Stimulated activated CD8-positive, alpha-beta memory T cell treated with anti-CD3 and anti-CD28 coated beads, Interleukin-15, amount 100 ng/mL, for 4 hours (primary cell): ENCODE data around the gene ZNF416.

ENCODE experiments used
- DNase-seq, 2 donors: peaks; one replicate each; pipeline ENCODE4 v3.0.0-alpha.2; 2020; ENCODE audit warnings: low read depth in 2 of 2

Gene ZNF416

GRCh38 chr19:57578487-57579205 lies at the start of gene ZNF416:
ZNF416 (minus strand) TSS chr19:57578911; CDS start chr19:57578704, 207 bp downstream.
- peak; percentile 86 to 95 for DNase-seq

GRCh38 chr19:57623091-57623490 lies 44.4 kb upstream of the ZNF416 start:
- DNase-seq: no peak

- DNase-seq: no peak
Measured at GRCh38 chr19:57620673-57621348, 42.1 kb upstream of the ZNF416 start.

- no peak for DNase-seq
Measured at GRCh38 chr19:57615346-57615745, 36.6 kb upstream of the ZNF416 start.

GRCh38 chr19:57613941-57614743 lies 35.4 kb upstream of the ZNF416 start, which contains the start of gene ZNF134:
ZNF134 (plus strand) TSS chr19:57614242; CDS start chr19:57619469, 5,227 bp downstream.
- peak; percentile 77 to 81 for DNase-seq

- no peak for DNase-seq
Measured at GRCh38 chr19:57611113-57611512, 32.4 kb upstream of the ZNF416 start.

GRCh38 chr19:57606931-57607330 lies 28.2 kb upstream of the ZNF416 start:
- no peak for DNase-seq

- peak; percentile 73 to 75 for DNase-seq
Measured at GRCh38 chr19:57599761-57600383, 21.2 kb upstream of the ZNF416 start, which contains the start of gene ZNF530. ZNF530 (plus strand) TSS chr19:57599885; CDS start chr19:57604346, 4,461 bp downstream.

- no peak for DNase-seq
Measured at GRCh38 chr19:57599377-57599760, 20.7 kb upstream of the ZNF416 start.

- no peak for DNase-seq
Measured at GRCh38 chr19:57587529-57587928, 8.8 kb upstream of the ZNF416 start.

GRCh38 chr19:57583521-57584416 lies 5.1 kb upstream of the ZNF416 start, which contains the start of gene ZIK1:
ZIK1 (plus strand) TSS chr19:57584145; CDS start chr19:57584357, 212 bp downstream.
- DNase-seq: peak; percentile 74 to 81

- no peak for DNase-seq
Measured at GRCh38 chr19:57583104-57583520, 4.4 kb upstream of the ZNF416 start.

- no peak for DNase-seq
Measured at GRCh38 chr19:57576661-57577060, 2.0 kb downstream of the ZNF416 start.

GRCh38 chr19:57572415-57572947 lies 6.2 kb downstream of the ZNF416 start:
- no peak for DNase-seq

GRCh38 chr19:57570707-57571106 lies 8.0 kb downstream of the ZNF416 start:
- no peak for DNase-seq

GRCh38 chr19:57566396-57567265 lies 12.1 kb downstream of the ZNF416 start:
- DNase-seq: no peak

- no peak for DNase-seq
Measured at GRCh38 chr19:57563547-57563946, 15.2 kb downstream of the ZNF416 start.

GRCh38 chr19:57560049-57560491 lies 18.6 kb downstream of the ZNF416 start:
- DNase-seq: no peak

- peak; percentile 77 to 78 for DNase-seq
Measured at GRCh38 chr19:57559404-57560025, 19.2 kb downstream of the ZNF416 start, which contains the start of gene ZNF550. ZNF550 (minus strand) TSS chr19:57559863; CDS start chr19:57559682, 181 bp downstream.
